Left renal cortex interstitium (tissue), 4 donors: ENCODE measurements around the gene BSPRY. TPM values are rescaled to one million over a fixed set of nuclear protein-coding genes. Genes with fewer than 3 reads are reported as not detected.
"Not testable (repeated sequence)": the region's sequence is repeated elsewhere in the genome, so short reads cannot be mapped to it uniquely, and the experiment has no call there.

Experiments used
- DNase-seq, 4 donors: peaks; one replicate each; pipeline ENCODE4 v3.0.0-alpha.2; 2013; ENCODE audit warnings: low read depth in 4 of 4, low spot score in 2 of 4, missing footprints in 1 of 4
- polyA plus RNA-seq, 4 donors: library from polyadenylated mRNA; unstranded; fragments of 120-200 nt; gene quantifications; one replicate each; pipeline ENCODE4 v1.2.1, GENCODE V29; 2013; ENCODE audit not compliant: insufficient read length in 4 of 4

The BSPRY gene
- polyA plus RNA-seq, 4 donors: 8.9 to 11.1 (median 9.3) TPM

- no peak for DNase-seq
Observed at GRCh38 chr9:113368348-113368981, 19.1 kb downstream of the BSPRY start.

- DNase-seq: no peak
Observed at GRCh38 chr9:113368982-113369854, 19.9 kb downstream of the BSPRY start.

- no peak for DNase-seq
Observed at GRCh38 chr9:113369855-113370140, 20.5 kb downstream of the BSPRY start.

DNA sequence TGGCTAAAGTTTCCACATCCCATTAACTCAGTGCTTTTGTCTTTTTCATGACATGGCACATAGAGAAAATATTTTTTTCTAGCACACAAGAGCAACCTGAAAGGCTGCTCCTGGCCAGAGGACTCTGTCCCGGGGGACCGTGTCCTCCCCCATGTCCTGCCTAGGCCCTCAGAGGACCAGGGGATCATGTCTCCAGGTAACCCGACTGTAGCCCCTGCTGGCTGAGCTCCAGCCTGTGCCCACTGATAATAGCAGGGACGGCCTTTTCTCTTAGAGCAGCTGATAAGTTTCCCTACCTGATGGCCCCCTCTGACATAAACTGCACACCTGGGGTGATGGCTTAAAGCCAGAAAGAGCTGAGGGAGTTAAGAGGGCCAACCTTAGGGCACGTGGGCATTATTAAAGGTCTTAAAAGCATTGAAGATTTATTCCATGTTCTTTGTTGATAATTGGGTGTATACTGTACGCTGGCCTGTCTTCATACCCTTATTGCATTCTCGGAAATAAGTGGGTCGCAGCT lies 21.5 kb downstream of the BSPRY start:
- DNase-seq: no peak

- DNase-seq: no peak
Observed at GRCh38 chr9:113372059-113372458, 22.7 kb downstream of the BSPRY start.

DNA sequence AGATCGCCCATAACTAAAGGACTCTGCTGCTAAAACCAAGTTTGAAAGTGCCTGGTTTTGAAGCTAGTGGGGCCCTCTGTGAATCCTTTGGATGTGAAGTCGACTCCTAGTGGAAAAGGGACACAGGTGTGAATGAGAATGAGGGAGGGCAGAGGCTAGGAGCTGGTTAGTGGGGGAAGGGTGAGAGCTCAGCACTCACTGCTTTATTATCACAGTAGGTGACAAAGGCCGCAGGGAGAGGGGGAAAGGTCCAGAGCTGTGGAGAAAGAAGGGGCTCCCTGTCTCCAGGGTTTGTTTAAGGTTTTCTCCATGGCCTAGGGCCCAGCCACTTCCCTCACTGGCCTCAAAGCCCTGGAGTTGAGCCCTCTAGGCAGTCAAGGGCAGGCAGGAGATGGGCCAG lies 23.9 kb downstream of the BSPRY start:
- no peak for DNase-seq

DNA sequence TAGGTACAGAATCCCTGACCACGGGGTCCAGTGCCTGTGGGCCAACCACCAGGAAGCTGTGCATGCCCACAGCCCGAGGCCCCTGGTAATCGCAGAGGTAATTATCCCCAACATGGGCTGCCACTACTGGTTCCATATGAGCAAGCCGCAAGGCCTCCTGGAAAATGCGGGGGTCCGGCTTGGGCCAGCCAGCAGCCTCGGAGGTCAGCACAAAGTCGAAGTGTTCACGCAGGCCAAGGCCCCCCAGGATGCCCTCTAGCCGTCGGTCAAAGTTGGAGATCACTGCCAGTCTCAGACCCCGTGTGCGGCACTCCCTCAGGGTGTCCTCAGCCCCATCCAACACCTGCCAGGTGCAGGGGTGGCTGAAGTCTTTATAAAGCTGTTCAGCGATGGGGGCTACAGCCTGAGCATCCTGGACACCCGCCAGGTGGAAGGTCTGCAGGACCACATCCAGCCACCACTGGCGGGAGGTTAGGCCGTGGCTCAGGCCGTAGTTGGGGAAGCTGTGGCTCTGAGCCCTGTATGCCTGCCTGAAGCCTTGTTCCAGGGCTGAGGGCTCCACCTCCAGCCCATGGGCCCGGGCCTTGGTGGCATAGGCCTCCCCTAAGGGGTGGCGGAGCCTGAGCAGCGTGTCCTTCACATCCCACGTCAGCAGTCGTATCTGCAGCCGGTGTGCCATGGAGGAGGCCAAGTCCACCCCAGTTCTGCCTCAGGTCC lies 24.5 kb downstream of the BSPRY start:
- no peak for DNase-seq

GRCh38 chr9:113375057-113376023 lies 26.0 kb downstream of the BSPRY start:
- no peak for DNase-seq

- peak; percentile 41 to 73 (median 64) for DNase-seq
Observed at GRCh38 chr9:113376634-113377567, 27.6 kb downstream of the BSPRY start, which contains the start of gene HDHD3. Gene HDHD3 (minus strand): TSS chr9:113376986. CDS start chr9:113374354, 2,632 bp downstream.

DNA sequence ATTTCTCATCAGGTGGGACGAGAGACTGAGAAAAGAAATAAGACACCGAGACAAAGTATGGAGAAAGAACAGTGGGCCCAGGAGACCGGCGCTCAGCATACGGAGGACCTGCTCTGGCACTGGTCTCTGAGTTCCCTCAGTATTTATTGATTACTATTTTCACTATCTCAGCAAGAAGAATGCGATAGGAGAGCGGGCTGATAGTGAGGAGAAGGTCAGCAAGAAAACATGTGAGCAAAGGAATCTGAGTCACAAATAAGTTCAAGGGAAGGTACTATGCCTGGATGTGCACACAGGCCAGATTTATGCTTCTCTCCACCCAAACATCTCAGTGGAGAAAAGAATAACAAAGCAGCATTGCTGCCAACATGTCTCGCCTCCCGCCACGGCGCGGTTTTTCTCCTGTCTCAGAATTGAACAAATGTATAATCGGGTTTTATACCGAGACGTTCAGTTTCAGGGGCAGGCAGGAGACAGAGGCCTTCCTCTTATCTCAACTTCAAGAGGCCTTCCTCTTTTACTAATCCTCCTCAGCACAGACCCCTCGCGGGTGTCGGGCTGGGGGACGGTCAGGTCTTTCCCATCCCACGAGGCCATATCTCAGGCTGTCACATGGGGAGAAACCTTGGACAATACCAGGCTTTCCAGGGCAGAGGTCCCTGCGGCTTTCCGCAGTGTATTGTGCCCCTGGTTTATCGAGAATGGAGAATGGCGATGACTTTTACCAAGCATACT lies 29.9 kb downstream of the BSPRY start:
- not testable (repeated sequence) for DNase-seq

DNA sequence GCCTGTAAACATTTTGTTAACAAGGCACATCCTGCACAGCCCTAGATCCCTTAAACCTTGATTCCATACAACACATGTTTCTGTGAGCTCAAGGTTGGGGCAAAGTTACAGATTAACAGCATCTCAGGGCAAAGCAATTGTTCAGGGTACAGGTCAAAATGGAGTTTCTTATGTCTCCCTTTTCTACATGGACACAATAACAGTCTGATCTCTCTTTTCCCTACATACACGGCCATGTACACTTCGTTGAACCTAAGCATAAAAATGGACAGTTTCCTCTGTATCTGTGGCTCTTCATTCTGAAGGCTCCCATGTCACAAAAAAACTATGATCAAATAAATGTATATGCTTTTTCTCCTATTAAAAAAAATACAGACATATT lies 30.5 kb downstream of the BSPRY start:
- DNase-seq: not testable (repeated sequence)

GRCh38 chr9:113380869-113381378 lies 31.6 kb downstream of the BSPRY start:
- no peak for DNase-seq

DNA sequence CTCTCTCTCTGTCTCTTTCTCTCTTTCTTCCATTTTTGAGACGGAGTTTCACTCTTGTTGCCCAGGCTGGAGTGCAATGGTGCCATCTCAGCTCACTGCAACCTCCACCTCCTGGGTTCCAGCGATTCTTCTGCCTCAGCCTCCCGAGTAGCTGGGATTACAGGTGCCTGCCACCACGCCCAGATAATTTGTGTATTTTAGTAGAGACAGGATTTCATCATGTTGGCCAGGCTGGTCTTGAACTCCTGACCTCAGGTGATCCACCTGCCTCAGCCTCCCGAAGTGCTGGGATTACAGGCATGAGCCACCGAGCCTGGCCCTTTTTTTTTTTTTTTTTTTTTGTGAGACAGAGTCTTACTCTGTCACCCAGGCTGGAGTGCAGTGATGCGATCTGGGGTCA lies 32.1 kb downstream of the BSPRY start:
- DNase-seq: not testable (repeated sequence)

- DNase-seq: peak in 1 of 4 donors; percentile 55
Observed at GRCh38 chr9:113381909-113382411, 32.6 kb downstream of the BSPRY start.

DNA sequence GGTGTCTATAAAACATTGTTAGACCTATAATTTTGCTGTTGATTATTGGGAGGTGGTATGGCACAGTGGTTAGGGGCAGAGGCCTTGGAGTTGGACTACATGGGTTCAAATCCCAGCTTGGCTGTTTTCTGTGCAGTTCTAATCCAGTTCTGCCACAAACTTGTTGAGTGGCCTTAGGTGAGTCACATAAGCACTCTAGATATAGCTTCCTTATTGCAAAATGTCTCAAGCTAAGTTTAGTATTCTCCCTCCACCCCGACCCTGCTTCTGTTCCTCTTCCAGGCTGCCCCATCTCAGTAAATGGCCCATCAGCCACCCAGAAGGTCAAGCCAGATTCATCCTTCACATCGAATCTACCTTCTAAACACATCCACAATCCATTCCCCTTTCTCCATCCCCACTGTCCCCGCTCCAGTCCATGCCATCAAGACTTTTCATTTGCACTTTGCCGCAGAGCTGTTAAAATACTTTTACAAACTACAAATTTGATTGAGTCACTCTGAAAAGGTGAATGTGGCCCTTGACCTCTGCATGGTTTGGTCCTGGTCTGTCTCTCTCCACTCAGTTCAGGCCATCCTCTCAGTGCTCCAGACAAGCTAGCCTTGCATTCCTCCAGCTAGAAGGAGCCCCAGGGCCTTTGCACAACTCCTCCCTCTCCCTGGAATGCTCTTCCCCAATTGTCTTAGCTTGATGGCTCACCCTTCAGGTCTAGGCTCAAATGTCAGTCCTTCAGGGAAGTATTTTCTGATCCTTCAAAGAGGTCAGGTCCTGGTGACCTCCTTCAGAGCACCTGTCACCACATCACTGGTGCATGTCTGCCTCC lies 37.4 kb downstream of the BSPRY start:
- no peak for DNase-seq

GRCh38 chr9:113387560-113388230 lies 38.4 kb downstream of the BSPRY start:
- no peak for DNase-seq
